UCSD-AML1 (cell line): ENCODE measurements around the gene DSCAM.

Experiments used
- DNase-seq: peaks from one replicate; lab custom pipeline; 2025; ENCODE audit not compliant: unreplicated experiment; lab: John Stamatoyannopoulos, UW

The DSCAM gene

GRCh38 chr21:40562242-40563002 lies 284.5 kb downstream of the DSCAM start:
- no peak for DNase-seq

GRCh38 chr21:40556442-40556968 lies 290.5 kb downstream of the DSCAM start:
- DNase-seq: no peak

GRCh38 chr21:40555021-40555528 lies 291.9 kb downstream of the DSCAM start:
- DNase-seq: no peak

DNA sequence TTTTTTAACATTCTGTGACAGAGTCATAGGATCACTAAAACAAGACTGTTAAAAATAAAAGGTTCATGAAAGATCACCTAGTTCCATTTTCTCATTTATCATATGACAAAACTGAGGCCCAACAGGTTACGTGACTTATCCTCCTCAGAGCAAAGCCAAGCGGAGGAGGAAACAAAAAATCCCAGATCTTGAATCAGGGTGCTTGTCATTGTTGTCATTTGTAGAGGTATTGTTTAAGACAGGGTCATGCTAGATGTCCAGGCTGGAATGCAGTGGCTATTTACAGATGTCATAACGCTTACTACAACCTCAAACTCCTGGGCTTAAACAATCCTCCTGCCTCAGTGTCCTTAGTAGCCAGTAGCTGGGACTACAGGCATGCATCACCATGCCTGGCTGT lies 293.2 kb downstream of the DSCAM start:
- no peak for DNase-seq

GRCh38 chr21:40547906-40548513 lies 298.9 kb downstream of the DSCAM start:
- DNase-seq: no peak

GRCh38 chr21:40546647-40547046 lies 300.3 kb downstream of the DSCAM start:
- peak; percentile 19 for DNase-seq

- DNase-seq: no peak
Observed at GRCh38 chr21:40540216-40540615, 306.7 kb downstream of the DSCAM start.

GRCh38 chr21:40534886-40535285 lies 312.1 kb downstream of the DSCAM start:
- DNase-seq: no peak

DNA sequence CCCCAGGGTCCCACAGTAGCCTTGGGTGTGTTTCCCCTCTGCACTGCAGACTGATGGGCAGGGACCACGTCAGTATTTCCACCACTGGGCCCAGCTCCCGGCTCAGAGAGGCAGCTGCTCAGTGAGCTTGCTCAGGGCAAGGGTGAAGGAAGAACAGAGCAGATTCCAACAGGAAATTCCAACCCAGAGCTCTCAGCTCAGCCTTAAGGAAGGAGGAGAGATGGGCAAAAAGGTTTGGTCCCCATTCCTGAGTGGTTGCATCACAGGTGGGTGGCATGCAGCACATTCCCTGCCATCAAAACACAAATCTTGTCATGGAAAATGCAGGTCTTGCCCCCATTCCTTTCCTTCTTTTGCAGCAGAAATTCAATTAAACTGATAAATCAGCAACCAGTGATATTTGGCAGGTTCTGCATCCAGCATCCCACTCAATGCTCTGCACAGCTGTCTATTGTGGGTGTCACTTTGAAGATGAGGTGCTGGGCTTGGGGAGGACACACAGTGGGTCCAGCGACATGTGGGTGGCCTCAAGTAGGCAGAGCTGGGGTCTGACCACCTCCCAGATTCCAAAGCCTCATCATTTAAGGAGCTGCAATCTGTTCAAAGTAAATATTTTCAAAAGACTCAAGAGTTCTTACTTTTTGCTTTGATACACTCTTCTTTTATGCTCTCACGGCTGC lies 315.4 kb downstream of the DSCAM start:
- DNase-seq: no peak

GRCh38 chr21:40531016-40531415 lies 315.9 kb downstream of the DSCAM start:
- DNase-seq: no peak

- no peak for DNase-seq
Observed at GRCh38 chr21:40517646-40518045, 329.3 kb downstream of the DSCAM start.

DNA sequence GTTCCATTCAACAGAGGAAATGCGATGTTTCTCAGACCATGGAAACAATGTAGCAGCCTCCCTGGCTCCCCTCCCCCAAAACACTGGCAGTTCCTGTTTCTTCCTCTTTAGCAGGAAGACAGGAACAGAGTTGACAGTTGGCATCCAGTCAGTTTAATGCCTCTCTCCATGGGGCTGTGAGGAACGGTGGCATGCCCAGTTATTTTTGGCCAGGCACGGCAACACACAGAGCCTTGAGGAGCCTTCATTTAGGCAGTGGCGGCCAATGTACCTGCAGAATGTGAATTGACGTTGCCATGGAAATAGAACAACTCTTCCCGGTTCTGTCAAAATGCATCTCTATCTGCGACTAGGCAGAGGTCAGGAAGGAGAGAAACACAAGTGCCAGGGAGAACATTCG lies 330.6 kb downstream of the DSCAM start:
- peak; percentile 65 for DNase-seq

DNA sequence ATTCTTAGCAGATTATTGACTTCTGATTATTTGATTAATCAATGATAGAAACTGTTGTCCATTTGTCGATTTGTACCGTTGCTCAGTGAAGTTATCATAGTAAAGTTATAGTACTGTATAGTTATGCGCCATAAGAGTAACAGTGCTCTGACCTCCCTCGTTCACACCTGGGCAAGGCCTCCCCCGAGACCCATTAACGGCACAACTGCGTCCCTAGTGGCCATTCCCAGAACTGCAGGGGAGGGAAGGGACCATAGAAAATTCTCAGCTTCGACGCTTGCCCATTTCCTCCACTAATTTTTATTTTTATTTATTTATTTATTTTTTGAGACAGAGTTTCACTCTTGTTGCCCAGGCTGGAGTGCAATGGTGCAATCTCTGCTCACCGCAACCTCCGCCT lies 334.4 kb downstream of the DSCAM start:
- DNase-seq: peak; percentile 10

DNA sequence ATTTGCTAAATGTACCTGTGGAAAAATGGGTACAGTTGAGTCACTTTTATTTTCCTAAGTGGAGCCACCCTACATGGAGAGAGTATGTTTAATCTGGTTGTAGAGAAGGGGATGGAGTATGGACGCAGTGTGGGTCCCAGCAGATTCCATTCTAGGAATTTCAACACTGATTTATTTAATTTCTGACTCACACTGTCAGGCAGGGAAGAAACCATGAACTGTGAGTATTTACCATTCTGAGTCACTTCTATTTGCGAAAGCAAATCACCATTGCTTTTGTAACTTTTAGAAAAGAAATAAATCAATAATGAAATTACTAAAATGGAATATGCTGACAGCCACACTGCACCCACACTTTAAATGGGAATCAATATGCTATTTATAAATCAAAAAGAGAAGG lies 339.0 kb downstream of the DSCAM start:
- no peak for DNase-seq

DNA sequence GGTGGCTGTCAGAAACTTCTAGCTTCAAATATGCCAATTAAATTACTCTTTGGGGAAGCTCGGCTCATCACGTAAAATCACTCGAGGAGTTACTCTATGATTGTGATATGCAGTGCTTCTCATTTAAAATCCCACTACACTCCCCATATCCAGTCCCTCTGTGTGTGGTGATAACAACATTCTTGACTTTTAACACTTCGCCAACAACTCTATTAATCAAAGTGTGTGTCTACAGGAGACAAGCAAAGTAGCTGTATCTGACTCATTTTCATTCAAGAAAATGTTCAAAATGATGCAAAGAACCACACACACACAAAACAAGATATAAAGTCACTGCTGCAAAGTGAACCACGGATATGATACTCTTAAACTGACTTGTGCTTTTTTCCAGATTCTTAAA lies 341.3 kb downstream of the DSCAM start:
- DNase-seq: no peak

DNA sequence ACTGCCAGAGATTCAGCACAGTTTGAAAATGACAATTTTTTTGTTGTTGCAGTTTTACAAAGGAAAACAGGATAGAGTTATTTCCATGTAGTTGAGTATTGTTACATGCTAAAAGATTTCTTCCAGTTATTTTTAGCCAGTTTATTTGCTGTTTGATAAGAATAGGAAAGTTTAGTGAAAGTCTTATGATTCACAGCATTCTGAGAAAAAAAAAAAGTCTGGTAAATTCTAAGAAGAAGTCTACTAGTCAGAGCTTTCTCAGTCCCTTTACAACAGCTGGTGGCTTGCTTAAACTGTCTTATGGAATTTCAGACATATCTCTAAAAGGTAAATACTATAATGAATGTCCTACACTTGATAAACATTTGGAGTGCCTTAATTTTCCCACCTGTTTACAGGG lies 341.7 kb downstream of the DSCAM start:
- no peak for DNase-seq

- no peak for DNase-seq
Observed at GRCh38 chr21:40504825-40505224, 342.1 kb downstream of the DSCAM start.

- DNase-seq: no peak
Observed at GRCh38 chr21:40496116-40496515, 350.8 kb downstream of the DSCAM start.

- DNase-seq: no peak
Observed at GRCh38 chr21:40490408-40490807, 356.6 kb downstream of the DSCAM start.

DNA sequence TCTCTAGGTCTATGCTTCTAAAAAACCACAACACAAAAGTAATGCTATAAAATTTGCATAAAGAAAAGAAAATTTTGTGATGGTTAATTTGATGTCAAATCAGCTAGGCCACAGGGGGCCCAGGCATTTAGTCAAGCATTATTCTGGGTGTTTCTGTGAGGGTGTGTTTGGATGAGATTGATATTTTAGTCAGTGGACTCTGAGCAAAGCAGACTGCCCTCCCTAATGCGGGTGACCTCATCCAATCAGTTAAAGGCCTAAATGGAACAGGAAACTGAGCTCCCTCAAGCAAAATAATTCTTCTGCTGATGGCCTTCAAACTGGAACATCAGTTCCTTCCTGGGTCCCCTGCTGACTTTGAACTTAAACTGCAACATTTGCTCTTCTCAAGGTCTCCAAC lies 358.0 kb downstream of the DSCAM start:
- no peak for DNase-seq

DNA sequence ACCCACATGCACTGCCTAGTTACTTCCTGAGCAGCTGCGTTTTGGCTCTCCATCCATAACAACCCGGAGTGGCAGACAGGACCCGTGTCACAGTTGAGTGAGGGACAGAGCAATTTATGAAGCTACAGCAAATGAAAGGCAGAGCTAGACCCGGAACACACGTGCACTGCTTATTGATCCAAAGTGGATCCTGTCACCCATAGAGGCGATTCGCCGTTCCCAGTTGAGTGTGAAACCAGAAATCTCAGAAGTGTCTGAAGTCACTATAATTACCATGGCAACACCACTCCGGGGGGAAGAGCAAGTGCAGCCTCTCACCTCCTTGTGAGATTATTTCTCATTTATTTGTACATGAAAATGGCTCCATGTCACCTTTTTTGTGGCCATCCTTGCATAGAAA lies 365.2 kb downstream of the DSCAM start:
- no peak for DNase-seq

- DNase-seq: no peak
Observed at GRCh38 chr21:40474513-40474912, 372.4 kb downstream of the DSCAM start.
